ENCODE results near the gene SCLY.
"Not testable (repeated sequence)": the region's sequence is repeated elsewhere in the genome, so short reads cannot be mapped to it uniquely, and the experiment has no call there.

The SCLY gene

GRCh38 chr2:238113611-238114010 is 52.8 kb downstream of the SCLY start:
- DNase-seq, result no peak

GRCh38 chr2:238114331-238114841 is 53.6 kb downstream of the SCLY start:
- DNase-seq, result no peak

GRCh38 chr2:238114851-238115660 is 54.3 kb downstream of the SCLY start:
- DNase-seq, result no peak

GRCh38 chr2:238115709-238116108 is 54.9 kb downstream of the SCLY start:
- not testable (repeated sequence) for DNase-seq

GRCh38 chr2:238116298-238117198 is 55.7 kb downstream of the SCLY start:
- DNase-seq, result no peak

- DNase-seq, result no peak
Measured at GRCh38 chr2:238117199-238118154, 56.7 kb downstream of the SCLY start.

- DNase-seq, result no peak
Measured at GRCh38 chr2:238119756-238120462, 59.1 kb downstream of the SCLY start.

- no peak for DNase-seq
Measured at GRCh38 chr2:238120463-238121298, 59.9 kb downstream of the SCLY start.

GRCh38 chr2:238121511-238122286 is 60.9 kb downstream of the SCLY start:
- DNase-seq, result no peak

- no peak for DNase-seq
Measured at GRCh38 chr2:238122287-238123217, 61.8 kb downstream of the SCLY start.

GRCh38 chr2:238123218-238123971 is 62.6 kb downstream of the SCLY start:
- no peak for DNase-seq

- no peak for DNase-seq
Measured at GRCh38 chr2:238123991-238124470, 63.2 kb downstream of the SCLY start.

- DNase-seq, result no peak
Measured at GRCh38 chr2:238124488-238125126, 63.8 kb downstream of the SCLY start.

- DNase-seq, result no peak
Measured at GRCh38 chr2:238125127-238125885, 64.5 kb downstream of the SCLY start.

GRCh38 chr2:238126338-238126737 is 65.5 kb downstream of the SCLY start:
- DNase-seq, result no peak

GRCh38 chr2:238126775-238127164 is 66.0 kb downstream of the SCLY start:
- DNase-seq, result no peak

Data from activated T-cell treated with anti-CD3 and anti-CD28 coated beads, Interleukin-2, amount 50 U/mL, for 48 hours (primary cell).